Gastrocnemius medialis (tissue), 4 donors: ENCODE data around the gene USH2A. TPM values are rescaled to one million over a fixed set of nuclear protein-coding genes. Genes with fewer than 3 reads are reported as not detected.

Experiments
- ATAC-seq, 2 donors: fragments of 150-250 bp; one replicate each; pipeline ENCODE4 v1.9.1; 2016
- DNase-seq, 2 donors: peaks; one replicate each; pipeline ENCODE4 v3.0.0-alpha.2; 2019
- H3K27ac ChIP-seq, 4 donors: fragments of 200-600 bp; sonication (generic); 1 replicate in 1 of 4; 2 replicates in 3 of 4; pipeline ENCODE4 v1.5.1; 2016 to 2018; ENCODE audit warnings: mild to moderate bottlenecking in 2 of 4, moderate library complexity in 1 of 4
- H3K27me3 ChIP-seq, 3 donors: fragments of 200-600 bp; sonication (generic) in 2 of 3; 1 replicate in 1 of 3; 2 replicates in 2 of 3; pipeline versions ENCODE4 v1.5.1 to v1.6.0; 2016 to 2019; ENCODE audit warnings: mild to moderate bottlenecking in 1 of 3, moderate library complexity in 1 of 3
- H3K36me3 ChIP-seq, 2 donors: fragments of 200-600 bp; sonication (generic) in 1 of 2; one replicate each; pipeline ENCODE4 v1.5.1; 2017 to 2018
- H3K4me1 ChIP-seq, 2 donors: fragments of 200-600 bp; sonication (generic) in 1 of 2; one replicate each; pipeline ENCODE4 v1.5.1; 2016 to 2017; ENCODE audit warnings: mild to moderate bottlenecking in 2 of 2
- H3K4me3 ChIP-seq, 4 donors: fragments of 200-600 bp; sonication (generic) in 3 of 4; 1 replicate in 1 of 4; 2 replicates in 3 of 4; pipeline ENCODE4 v1.5.1; 2016 to 2019; ENCODE audit warnings: mild to moderate bottlenecking in 2 of 4
- H3K9me3 ChIP-seq, 3 donors: fragments of 200-600 bp; sonication (generic) in 2 of 3; 1 replicate in 1 of 3; 2 replicates in 2 of 3; pipeline ENCODE4 v1.5.1; 2016 to 2019
- CTCF ChIP-seq, 5 experiments: fragments of 450-650 bp in 3 of 5; fragments of 200-600 bp in 2 of 5; sonication (generic) in 2 of 5; IDR thresholded peaks in 4 of 5; conservative IDR thresholded peaks in 1 of 5; 1 replicate in 4 of 5; 2 replicates in 1 of 5; pipeline ENCODE4 v1.5.1; 2016 to 2019; ENCODE audit warnings: antibody characterized with exemption in 5 of 5, mild to moderate bottlenecking in 3 of 5, moderate library complexity in 3 of 5
- POLR2A ChIP-seq, 2 donors: fragments of 450-650 bp; IDR thresholded peaks; one replicate each; pipeline ENCODE4 v1.6.1; 2017; ENCODE audit warnings: antibody characterized with exemption in 2 of 2, mild to moderate bottlenecking in 2 of 2, moderate library complexity in 2 of 2
- in situ Hi-C, 4 donors: fragments of 200-750 bp; cut with MboI; loops; one replicate each; pipeline versions ENCODE4 v1.15.0 to v1.8.0; 2017; ENCODE audit warnings: low sequenced_read_pairs in 4 of 4
- intact Hi-C: fragments of 100-400 bp; cut with DNase I; formaldehyde crosslinking; loops from one replicate; pipeline ENCODE4 v1.15.1; 2023; ENCODE audit warnings: low total_unique reads
- total RNA-seq, 4 donors: library from RNA; depleted of rRNA; stranded (reverse); fragments of >200 nt; gene quantifications; one replicate each; pipeline versions ENCODE4 v1.1.0 to v1.2.3, GENCODE V29; 2016

Gene USH2A
- total RNA-seq, 4 donors from 2014 or later = 0.02 TPM; not detected in 3

GRCh38 chr1:215911406-215911968 lies 511.8 kb downstream of the USH2A start:
- intact Hi-C loops = no loop called here
- Histone ChIP-seq H3K27me3 (no peaks in the 10 kb centered on the region), H3K36me3 (no peaks in the 10 kb centered on the region), H3K4me1 (no peaks in the 10 kb centered on the region), H3K27ac (no peak overlapping the region), H3K9me3 (no peaks in the 10 kb centered on the region), H3K4me3 (no peak overlapping the region)
- DNase-seq = no peak
- ATAC-seq = no peak
- TF ChIP-seq POLR2A (IDR thresholded peaks at IDR 0.05) = no peak
- TF ChIP-seq CTCF (IDR thresholded peaks at IDR 0.05 in 4 of 5, conservative IDR thresholded peaks at IDR 0.05 in 1 of 5) = no peak
- in situ Hi-C loops = no loop called here

GRCh38 chr1:215905493-215906115 lies 517.6 kb downstream of the USH2A start:
- no peak for ATAC-seq
- no peaks in the 10 kb centered on the region for H3K9me3 ChIP-seq
- H3K27ac ChIP-seq = no peak overlapping the region
- TF ChIP-seq CTCF (IDR thresholded peaks at IDR 0.05 in 4 of 5, conservative IDR thresholded peaks at IDR 0.05 in 1 of 5) (no peak), POLR2A (IDR thresholded peaks at IDR 0.05) (no peak)
- H3K36me3 ChIP-seq = no peaks in the 10 kb centered on the region
- in situ Hi-C loops (no loop called here), intact Hi-C loops (no loop called here)
- no peaks in the 10 kb centered on the region for H3K27me3 ChIP-seq
- no peak overlapping the region for H3K4me3 ChIP-seq
- H3K4me1 ChIP-seq = no peaks in the 10 kb centered on the region
- DNase-seq = no peak

DNA sequence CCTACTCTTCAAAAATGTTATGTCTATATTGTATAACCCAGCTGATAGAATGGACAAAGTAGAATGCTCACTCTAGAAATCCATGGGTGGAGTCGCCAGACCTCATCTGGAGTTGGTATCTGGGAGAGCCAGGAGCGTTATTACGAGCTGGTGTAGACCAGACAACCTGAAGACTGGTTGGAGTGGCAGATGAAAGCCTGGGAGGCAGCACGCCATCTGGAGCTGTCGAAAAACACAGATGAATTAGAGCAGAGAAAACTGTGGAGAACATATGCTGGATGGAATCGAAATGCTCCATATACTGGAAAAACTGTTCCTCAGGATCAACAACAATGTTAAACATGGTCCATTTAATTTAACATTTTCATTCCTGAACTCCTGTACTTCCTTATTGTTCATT lies 522.6 kb downstream of the USH2A start:
- no peak for TF ChIP-seq CTCF (IDR thresholded peaks at IDR 0.05 in 4 of 5, conservative IDR thresholded peaks at IDR 0.05 in 1 of 5)
- no peak for TF ChIP-seq POLR2A (IDR thresholded peaks at IDR 0.05)
- in situ Hi-C loops = no loop called here

DNA sequence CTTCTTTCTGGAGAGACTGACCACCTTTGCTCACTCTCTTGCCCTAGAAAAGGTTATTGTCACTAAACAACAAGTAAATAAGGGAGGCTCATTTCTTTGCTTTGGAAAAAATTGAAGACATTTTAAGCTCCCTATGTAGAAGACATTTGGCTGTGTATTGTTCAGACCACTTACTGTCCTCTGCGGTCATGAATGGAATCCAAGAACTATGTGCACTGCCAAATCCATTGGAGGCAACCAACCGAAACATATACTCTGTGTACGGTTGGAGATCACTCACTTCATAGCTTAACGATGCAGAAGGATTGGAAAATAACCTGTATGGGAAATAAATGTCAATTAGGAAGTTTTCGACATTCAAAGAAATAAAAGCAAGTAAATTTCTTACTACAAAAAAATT lies 523.3 kb downstream of the USH2A start:
- Histone ChIP-seq H3K27ac (no peak overlapping the region), H3K9me3 (no peaks in the 10 kb centered on the region), H3K4me1 (no peaks in the 10 kb centered on the region), H3K4me3 (no peak overlapping the region), H3K36me3 (no peaks in the 10 kb centered on the region), H3K27me3 (no peaks in the 10 kb centered on the region)
- in situ Hi-C loops = no loop called here
- TF ChIP-seq POLR2A (IDR thresholded peaks at IDR 0.05) = no peak
- ATAC-seq = no peak
- no peak for DNase-seq
- intact Hi-C loops = no loop called here

More for the DNA sequence above, 522.6 kb downstream of the USH2A start:
- DNase-seq (no peak), ATAC-seq (no peak)
- Histone ChIP-seq H3K27ac (no peak overlapping the region), H3K27me3 (no peaks in the 10 kb centered on the region), H3K4me1 (no peaks in the 10 kb centered on the region), H3K36me3 (no peaks in the 10 kb centered on the region), H3K9me3 (no peaks in the 10 kb centered on the region), H3K4me3 (no peak overlapping the region)
- intact Hi-C loops = no loop called here

DNA sequence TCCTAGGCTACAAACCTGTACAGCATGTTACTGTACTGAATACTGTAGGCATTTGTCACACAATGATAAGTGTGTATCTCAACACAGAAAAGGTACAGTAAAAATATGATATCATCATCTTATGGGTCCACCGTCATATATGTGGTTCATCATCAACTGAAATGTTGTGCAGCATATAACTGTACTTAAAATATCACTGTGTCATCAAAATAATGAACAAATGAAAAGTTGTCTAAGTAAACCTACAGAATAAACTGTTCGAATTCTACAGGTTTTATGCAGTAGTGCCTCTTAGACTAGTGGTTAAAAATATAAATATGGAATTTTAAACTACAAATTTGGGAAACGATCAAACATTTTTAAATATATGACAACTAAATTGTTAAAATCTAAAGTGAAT lies 527.4 kb downstream of the USH2A start:
- intact Hi-C loops = no loop called here
- H3K4me3 ChIP-seq = no peak overlapping the region
- H3K36me3 ChIP-seq = no peaks in the 10 kb centered on the region
- TF ChIP-seq POLR2A (IDR thresholded peaks at IDR 0.05) = no peak
- TF ChIP-seq CTCF (IDR thresholded peaks at IDR 0.05 in 4 of 5, conservative IDR thresholded peaks at IDR 0.05 in 1 of 5) = no peak
- H3K27ac ChIP-seq = no peak overlapping the region
- DNase-seq (no peak), ATAC-seq (no peak)
- in situ Hi-C loops = no loop called here
- no peaks in the 10 kb centered on the region for H3K27me3 ChIP-seq
- H3K9me3 ChIP-seq = no peaks in the 10 kb centered on the region
- H3K4me1 ChIP-seq = no peaks in the 10 kb centered on the region
